CD4-positive, alpha-beta T cell treated with Interleukin-12 subunit alpha and Interleukin-12 subunit beta, for 1 hour (primary cell): ENCODE results near the gene KIAA0040.
"Not testable (repeated sequence)": the region's sequence is repeated elsewhere in the genome, so short reads cannot be mapped to it uniquely, and the experiment has no call there.

Experiments used
- DNase-seq: peaks from one replicate; pipeline ENCODE4 v3.0.0-alpha.2; 2020

Gene KIAA0040

GRCh38 chr1:175133673-175134435 is 58.7 kb downstream of the KIAA0040 start:
- DNase-seq = no peak

- no peak for DNase-seq
These were observed 60.1 kb downstream of the KIAA0040 start for GRCh38 chr1:175132436-175132835.

- DNase-seq = no peak
These were observed 61.5 kb downstream of the KIAA0040 start for GRCh38 chr1:175131095-175131494.

- no peak for DNase-seq
These were observed 61.9 kb downstream of the KIAA0040 start for GRCh38 chr1:175130649-175131045.

- DNase-seq = no peak
These were observed 62.5 kb downstream of the KIAA0040 start for GRCh38 chr1:175129997-175130648.

GRCh38 chr1:175129644-175129996 is 63.0 kb downstream of the KIAA0040 start:
- DNase-seq = no peak

- no peak for DNase-seq
These were observed 63.4 kb downstream of the KIAA0040 start for GRCh38 chr1:175129182-175129581.

- DNase-seq = no peak
These were observed 64.1 kb downstream of the KIAA0040 start for GRCh38 chr1:175128523-175128922.

- no peak for DNase-seq
These were observed 65.0 kb downstream of the KIAA0040 start for GRCh38 chr1:175127565-175127964.

GRCh38 chr1:175126347-175126746 is 66.2 kb downstream of the KIAA0040 start:
- DNase-seq = no peak

GRCh38 chr1:175124861-175125260 is 67.7 kb downstream of the KIAA0040 start:
- no peak for DNase-seq

- no peak for DNase-seq
These were observed 72.1 kb downstream of the KIAA0040 start for GRCh38 chr1:175120511-175120910.

GRCh38 chr1:175118375-175119367 is 73.9 kb downstream of the KIAA0040 start:
- no peak for DNase-seq

GRCh38 chr1:175116903-175117302 is 75.7 kb downstream of the KIAA0040 start:
- DNase-seq = no peak

- no peak for DNase-seq
These were observed 76.3 kb downstream of the KIAA0040 start for GRCh38 chr1:175116210-175116798.

GRCh38 chr1:175114996-175115395 is 77.6 kb downstream of the KIAA0040 start:
- DNase-seq = no peak

GRCh38 chr1:175108331-175108820 is 84.2 kb downstream of the KIAA0040 start:
- DNase-seq = not testable (repeated sequence)
